RPMI8226 (cell line): ENCODE data around the gene THAP5.

Source experiments
- DNase-seq: peaks from one replicate; pipeline ENCODE4 v3.0.0-alpha.2; 2015

Gene THAP5

GRCh38 chr7:108528183-108528712 lies 41.3 kb downstream of the THAP5 start:
- DNase-seq, result no peak

GRCh38 chr7:108526768-108527017 lies 42.8 kb downstream of the THAP5 start:
- no peak for DNase-seq

- DNase-seq, result peak; percentile 100
Observed at GRCh38 chr7:108525985-108526767, 43.3 kb downstream of the THAP5 start, which contains the start of gene PNPLA8. TSS of gene PNPLA8 (minus strand) at chr7:108526135. CDS start at chr7:108515491, 10,644 bp downstream.

GRCh38 chr7:108525327-108525984 lies 44.0 kb downstream of the THAP5 start:
- DNase-seq, result no peak

DNA sequence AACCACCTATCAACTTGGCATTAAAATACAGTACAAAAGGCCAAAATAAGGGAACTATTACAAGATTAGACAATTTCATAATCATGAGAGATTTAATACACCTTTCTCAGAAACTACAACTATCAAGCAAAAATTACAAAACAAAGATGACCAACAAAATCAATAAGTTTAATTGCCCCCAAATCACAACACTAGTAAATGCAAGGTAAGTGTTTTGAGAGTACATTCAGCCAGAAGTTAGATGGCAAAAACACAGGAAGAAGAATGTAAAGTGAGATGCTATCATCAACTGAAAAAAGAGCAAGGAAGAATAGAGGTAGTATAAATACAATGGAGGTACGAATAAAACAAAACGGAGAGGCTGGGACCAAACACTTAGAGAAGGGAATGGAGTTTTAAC lies 46.7 kb downstream of the THAP5 start:
- DNase-seq, result no peak

DNA sequence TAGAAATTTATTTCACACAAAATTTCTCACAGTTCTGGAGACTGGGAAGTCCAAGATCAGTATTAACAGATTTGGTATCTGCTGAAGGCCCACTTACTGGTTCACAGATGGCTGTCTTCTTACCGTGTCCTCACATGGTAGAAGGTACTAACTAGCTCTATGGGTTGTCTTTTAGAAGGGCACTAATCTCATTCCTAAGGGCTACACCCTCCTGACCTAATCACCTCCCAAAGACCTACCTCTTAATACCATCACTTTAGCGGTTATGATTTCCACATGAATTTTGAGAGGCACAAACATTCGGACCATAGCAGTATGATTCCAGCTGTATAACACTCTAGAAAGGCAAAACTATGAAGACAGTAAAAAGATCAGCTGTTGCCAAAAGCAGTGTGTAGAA lies 51.6 kb downstream of the THAP5 start:
- no peak for DNase-seq

DNA sequence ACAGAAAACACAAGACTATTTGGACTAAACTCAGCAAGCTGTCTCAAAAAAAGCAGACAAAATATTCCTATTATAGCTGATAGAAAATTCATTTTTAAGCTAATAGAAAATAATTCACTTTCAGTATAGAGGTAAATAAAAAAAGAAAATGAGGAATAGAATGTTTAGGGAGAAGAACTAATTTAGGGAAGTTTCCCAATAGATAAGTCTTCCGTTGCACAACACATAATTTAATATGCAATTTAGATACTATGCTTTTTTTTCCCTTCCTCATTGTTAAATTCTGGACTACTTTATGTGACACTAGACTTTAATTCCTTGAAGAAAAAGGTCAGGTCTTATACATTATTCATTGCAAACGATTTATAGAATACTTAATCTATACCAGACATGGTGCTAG lies 53.9 kb downstream of the THAP5 start:
- no peak for DNase-seq

- no peak for DNase-seq
Observed at GRCh38 chr7:108515013-108515412, 54.5 kb downstream of the THAP5 start.
